CD8-positive, alpha-beta memory T cell (primary cell): Measurements from ENCODE around the gene DENND1C. TPM values are rescaled to one million over a fixed set of nuclear protein-coding genes. Genes with fewer than 3 reads are reported as not detected.

Source experiments
- CTCF ChIA-PET: fragments of 350-600 bp; sonication (Branson Sonifier 250); formaldehyde crosslinking; loops from one replicate; lab custom pipeline; 2021; ENCODE audit warnings: antibody characterized with exemption; lab: Charles Lee
- POLR2A ChIA-PET: fragments of 350-600 bp; sonication (Branson Sonifier 250); formaldehyde crosslinking; loops from one replicate; lab custom pipeline; 2021; ENCODE audit warnings: antibody characterized with exemption; lab: Charles Lee
- DNase-seq, 5 donors: peaks; one replicate each; pipeline versions ENCODE4 v3.0.0 to v3.0.0-alpha.2; 2020 to 2022; ENCODE audit warnings: mixed read lengths in 1 of 5
- H3K27ac ChIP-seq: one replicate; pipeline ENCODE4 v1.7.0; 2013; ENCODE audit warnings: low read depth, mild to moderate bottlenecking, low read length, moderate library complexity
- H3K27me3 ChIP-seq: 2 replicates; pipeline ENCODE4 v1.7.0; 2013; ENCODE audit warnings: low read length, mild to moderate bottlenecking; ENCODE audit not compliant: insufficient read depth, poor library complexity, severe bottlenecking
- H3K36me3 ChIP-seq: 2 replicates; pipeline ENCODE4 v1.7.0; 2013; ENCODE audit warnings: mild to moderate bottlenecking, low read length, moderate library complexity; ENCODE audit not compliant: insufficient read depth
- H3K4me1 ChIP-seq: 2 replicates; pipeline ENCODE4 v1.7.0; 2013; ENCODE audit warnings: mild to moderate bottlenecking, low read length, moderate library complexity; ENCODE audit not compliant: insufficient read depth
- H3K4me3 ChIP-seq: 2 replicates; pipeline ENCODE4 v1.7.0; 2013; ENCODE audit warnings: mild to moderate bottlenecking, low read length
- H3K9me3 ChIP-seq: 2 replicates; pipeline ENCODE4 v1.7.0; 2013; ENCODE audit warnings: mild to moderate bottlenecking, low read length
- H3K27ac Mint-ChIP-seq, 8 donors: one replicate each; pipeline ENCODE4 v1.8.0; 2020 to 2021; ENCODE audit warnings: mixed read lengths in 8 of 8, mild to moderate bottlenecking in 6 of 8, inconsistent platforms in 3 of 8, moderate library complexity in 3 of 8
- H3K27me3 Mint-ChIP-seq, 2 donors: one replicate each; pipeline ENCODE4 v1.8.0; 2020 to 2021; ENCODE audit warnings: mixed read lengths in 2 of 2, mild to moderate bottlenecking in 1 of 2, moderate library complexity in 1 of 2
- H3K36me3 Mint-ChIP-seq, 3 donors: one replicate each; pipeline ENCODE4 v1.8.0; 2020 to 2021; ENCODE audit warnings: mixed read lengths in 3 of 3, inconsistent platforms in 1 of 3, mild to moderate bottlenecking in 1 of 3
- H3K4me1 Mint-ChIP-seq, 3 donors: one replicate each; pipeline ENCODE4 v1.8.0; 2020 to 2021; ENCODE audit warnings: mixed read lengths in 3 of 3, inconsistent platforms in 1 of 3, mild to moderate bottlenecking in 1 of 3
- H3K4me3 Mint-ChIP-seq, 7 donors: one replicate each; pipeline ENCODE4 v1.8.0; 2020 to 2021; ENCODE audit warnings: mixed read lengths in 7 of 7, mild to moderate bottlenecking in 6 of 7, moderate library complexity in 4 of 7, inconsistent platforms in 2 of 7
- H3K9me3 Mint-ChIP-seq, 5 donors: one replicate each; pipeline ENCODE4 v1.8.0; 2020 to 2022; ENCODE audit warnings: mixed read lengths in 5 of 5, mild to moderate bottlenecking in 3 of 5, moderate library complexity in 2 of 5, inconsistent platforms in 1 of 5
- polyA plus RNA-seq: library from polyadenylated mRNA; unstranded; fragments of 300-500 nt; fragmentation: Illumina TruSeq; gene quantifications from one replicate; pipeline ENCODE4 v1.2.3, GENCODE V29; 2021
- total RNA-seq, 2 experiments: library from RNA; stranded (reverse); gene quantifications; one replicate each; pipeline ENCODE4 v1.2.3, GENCODE V29; 2021

The DENND1C gene
- total and polyA plus RNA-seq, 3 experiments from 2014 or later = 51.9 to 93.2 (median 55.1) TPM

DNA sequence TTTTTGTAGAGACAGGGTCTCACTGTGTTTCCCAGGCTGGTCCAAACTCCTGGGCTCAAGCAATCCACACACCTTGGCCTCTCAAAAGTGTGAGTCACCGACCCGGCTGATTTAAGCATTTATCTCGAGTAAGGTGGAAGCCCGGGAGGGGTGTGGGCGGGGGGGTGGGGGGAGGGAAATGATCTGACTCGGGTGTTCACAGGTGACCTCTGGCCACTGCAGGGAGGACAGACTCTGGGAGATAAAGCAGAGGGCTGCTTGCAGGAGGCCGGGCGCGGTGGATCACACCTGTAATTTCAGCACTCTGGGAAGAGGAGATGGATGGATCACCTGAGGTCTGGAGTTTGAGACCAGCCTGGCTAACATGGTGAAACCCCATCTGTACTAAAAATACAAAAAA, 7.9 kb downstream of the DENND1C start:
- no peak for DNase-seq
- Mint-ChIP-seq H3K9me3 (no peaks in the 10 kb centered on the region), H3K4me3 (no peak overlapping the region), H3K27ac (no peak overlapping the region), H3K27me3 (no peaks in the 10 kb centered on the region), H3K4me1 (no peaks in the 10 kb centered on the region), H3K36me3 (peaks cover 0 to 60% (median 0%) of the 10 kb centered on the region in 3 donors)
- Histone ChIP-seq H3K9me3 (no peaks in the 10 kb centered on the region), H3K27me3 (no peaks in the 10 kb centered on the region), H3K4me1 (peaks cover 3% of the 10 kb centered on the region), H3K36me3 (peaks cover 25% of the 10 kb centered on the region), H3K27ac (no peak overlapping the region), H3K4me3 (no peak overlapping the region)
- CTCF ChIA-PET = interaction anchor here (0.6 kb wide), 1 partner anchor 112 kb away, joined by 3 read pairs; the partner anchor contains the start of gene CLPP
- POLR2A ChIA-PET = no interaction called here

DNA sequence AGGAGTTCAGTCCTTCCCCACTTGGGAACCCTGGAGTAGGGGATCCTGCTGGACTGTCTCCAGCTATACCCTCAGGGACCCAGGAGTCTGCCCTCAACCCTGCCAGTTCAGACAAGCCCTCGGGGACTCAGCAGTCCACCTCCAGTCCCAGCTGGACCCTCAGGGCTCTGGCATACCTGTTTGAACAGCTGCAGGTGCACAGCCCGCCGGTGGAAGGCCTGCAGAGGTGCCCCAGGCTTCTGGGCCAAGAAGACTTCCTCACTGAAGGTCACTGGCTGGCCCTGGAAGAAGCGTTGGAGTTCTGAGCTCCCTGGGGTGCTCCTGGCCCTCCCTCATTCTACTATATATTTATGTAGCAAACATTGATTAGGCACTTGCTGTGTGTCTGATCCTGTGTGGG, 8.9 kb downstream of the DENND1C start:
- no peak overlapping the region for H3K4me3 Mint-ChIP-seq
- peaks cover 0 to 68% (median 0%) of the 10 kb centered on the region in 3 donors for H3K36me3 Mint-ChIP-seq
- H3K4me1 Mint-ChIP-seq = no peaks in the 10 kb centered on the region
- H3K27ac ChIP-seq = no peak overlapping the region
- H3K27me3 Mint-ChIP-seq = no peaks in the 10 kb centered on the region
- H3K9me3 ChIP-seq = no peaks in the 10 kb centered on the region
- no peaks in the 10 kb centered on the region for H3K4me1 ChIP-seq
- POLR2A ChIA-PET = no interaction called here
- no peak for DNase-seq
- no peaks in the 10 kb centered on the region for H3K27me3 ChIP-seq
- CTCF ChIA-PET = interaction anchor here (0.6 to 1.7 kb wide), 3 partner anchors 9 to 111 kb away, joined by 3 to 5 read pairs (median 3); partner anchors contain the start of genes CLPP and DENND1C
- H3K4me3 ChIP-seq = no peak overlapping the region
- peak overlapping the region in 1 of 8 donors; percentile 15 for H3K27ac Mint-ChIP-seq
- no peaks in the 10 kb centered on the region for H3K9me3 Mint-ChIP-seq
- peaks cover 25% of the 10 kb centered on the region for H3K36me3 ChIP-seq

DNA sequence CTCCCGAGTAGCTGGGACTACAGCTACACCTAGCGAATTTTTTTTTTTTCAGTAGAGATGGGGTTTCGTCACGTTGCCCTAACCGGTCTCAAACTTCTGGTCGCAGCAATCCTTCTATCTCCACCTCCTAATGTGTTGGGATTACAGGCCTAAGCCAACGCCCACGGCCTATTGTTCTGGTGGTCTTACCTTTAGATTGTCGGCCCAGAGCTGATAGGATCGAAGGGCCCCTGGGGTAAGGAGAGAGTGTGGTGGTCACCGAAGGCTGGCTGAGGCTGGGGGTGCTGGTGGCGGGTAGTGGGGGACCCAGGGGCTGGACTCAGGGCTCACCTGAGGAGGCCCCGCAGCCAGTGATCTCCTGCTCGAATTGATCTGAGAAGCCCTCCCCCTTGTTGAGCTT, 10.5 kb downstream of the DENND1C start:
- DNase-seq = no peak
- H3K27ac ChIP-seq = no peak overlapping the region
- peaks cover 15% of the 10 kb centered on the region for H3K36me3 ChIP-seq
- H3K27me3 ChIP-seq = no peaks in the 10 kb centered on the region
- H3K4me3 Mint-ChIP-seq = no peak overlapping the region
- no peaks in the 10 kb centered on the region for H3K9me3 ChIP-seq
- H3K9me3 Mint-ChIP-seq = no peaks in the 10 kb centered on the region
- H3K36me3 Mint-ChIP-seq = peaks cover 0 to 71% (median 0%) of the 10 kb centered on the region in 3 donors
- H3K27ac Mint-ChIP-seq = peak overlapping the region in 1 of 8 donors; percentile 38
- no peaks in the 10 kb centered on the region for H3K4me1 ChIP-seq
- ChIA-PET POLR2A (interaction anchor here (0.6 to 1.2 kb wide), 2 partner anchors 10 to 23 kb away, joined by 4 read pairs; partner anchors contain the start of gene DENND1C), CTCF (interaction anchor here (0.6 to 1.4 kb wide), 2 partner anchors 10 to 46 kb away, joined by 3 read pairs; no protein-coding TSS in a partner anchor)
- H3K4me3 ChIP-seq = no peak overlapping the region
- H3K27me3 Mint-ChIP-seq = no peaks in the 10 kb centered on the region
- H3K4me1 Mint-ChIP-seq = no peaks in the 10 kb centered on the region

DNA sequence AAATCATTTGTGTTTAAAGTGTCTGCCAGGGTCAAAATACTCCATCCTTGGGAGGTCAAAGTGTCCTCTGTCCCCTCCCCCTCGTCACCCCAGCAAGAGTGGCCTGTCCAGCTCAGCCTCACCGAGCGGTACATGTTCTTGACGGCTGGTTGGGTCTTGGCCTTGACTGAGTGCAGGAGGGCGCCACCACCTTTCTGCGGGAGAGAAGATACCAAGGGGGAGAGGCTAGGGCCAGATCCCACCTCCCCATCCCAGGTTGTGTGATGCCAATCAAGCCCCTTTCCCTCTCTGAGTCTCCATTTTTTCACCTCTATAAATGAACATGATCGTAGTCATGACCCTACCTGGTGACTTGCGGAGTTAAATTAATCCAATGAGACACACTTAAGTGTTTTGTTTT, 11.4 kb downstream of the DENND1C start:
- CTCF ChIA-PET = interaction anchor here (1.2 to 1.4 kb wide), 2 partner anchors 11 to 47 kb away, joined by 3 to 4 read pairs; partner anchors contain the start of gene DENND1C

DNA sequence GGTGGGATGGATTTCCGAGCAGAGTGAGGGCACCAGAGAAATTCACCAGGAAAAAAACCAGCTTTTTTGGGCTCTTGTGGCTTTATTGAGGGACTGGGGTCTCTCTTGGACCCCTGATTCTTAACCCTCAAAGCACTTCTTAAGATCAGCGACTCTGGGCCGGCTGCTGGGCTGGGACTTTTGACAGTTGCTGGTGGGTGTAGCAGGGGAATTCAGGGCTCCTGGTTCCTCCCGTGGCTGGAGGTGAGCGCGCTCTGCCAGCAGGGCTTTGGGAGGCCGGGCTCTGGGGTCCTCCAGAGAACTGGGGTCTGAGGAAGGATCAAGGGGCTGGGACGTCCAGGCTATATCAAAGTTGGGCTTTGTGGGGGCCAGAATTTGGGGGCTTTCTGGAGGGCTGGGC, 14.2 kb downstream of the DENND1C start:
- no peak for DNase-seq
- peaks cover 0 to 44% (median 0%) of the 10 kb centered on the region in 3 donors for H3K36me3 Mint-ChIP-seq
- H3K4me1 Mint-ChIP-seq = peaks cover 5 to 17% (median 8%) of the 10 kb centered on the region in 3 donors
- no peaks in the 10 kb centered on the region for H3K27me3 Mint-ChIP-seq
- POLR2A ChIA-PET = no interaction called here
- no peaks in the 10 kb centered on the region for H3K36me3 ChIP-seq
- CTCF ChIA-PET = interaction anchor here (1.2 kb wide), 1 partner anchor 37 kb away, joined by 5 read pairs; no protein-coding TSS in a partner anchor
- peak overlapping the region in 4 of 8 donors; percentile 19 to 90 (median 66) for H3K27ac Mint-ChIP-seq
- no peak overlapping the region for H3K4me3 Mint-ChIP-seq
- peaks cover 12% of the 10 kb centered on the region for H3K4me1 ChIP-seq
- H3K27ac ChIP-seq = no peak overlapping the region
- H3K9me3 ChIP-seq = no peaks in the 10 kb centered on the region
- no peaks in the 10 kb centered on the region for H3K27me3 ChIP-seq
- no peaks in the 10 kb centered on the region for H3K9me3 Mint-ChIP-seq
- no peak overlapping the region for H3K4me3 ChIP-seq

More for the DNA sequence above, 11.4 kb downstream of the DENND1C start:
- DNase-seq = no peak
- Mint-ChIP-seq H3K9me3 (no peaks in the 10 kb centered on the region), H3K36me3 (peaks cover 0 to 65% (median 0%) of the 10 kb centered on the region in 3 donors), H3K4me3 (no peak overlapping the region), H3K27me3 (no peaks in the 10 kb centered on the region), H3K27ac (peak overlapping the region in 1 of 8 donors; percentile 40), H3K4me1 (peaks cover 0 to 5% (median 1%) of the 10 kb centered on the region in 3 donors)
- no peak overlapping the region for H3K27ac ChIP-seq
- POLR2A ChIA-PET = interaction anchor here (0.6 kb wide), 1 partner anchor 23 kb away, joined by 4 read pairs; no protein-coding TSS in a partner anchor
- peaks cover 6% of the 10 kb centered on the region for H3K36me3 ChIP-seq
- H3K9me3 ChIP-seq = no peaks in the 10 kb centered on the region
- H3K27me3 ChIP-seq = no peaks in the 10 kb centered on the region
- H3K4me1 ChIP-seq = no peaks in the 10 kb centered on the region
- no peak overlapping the region for H3K4me3 ChIP-seq

DNA sequence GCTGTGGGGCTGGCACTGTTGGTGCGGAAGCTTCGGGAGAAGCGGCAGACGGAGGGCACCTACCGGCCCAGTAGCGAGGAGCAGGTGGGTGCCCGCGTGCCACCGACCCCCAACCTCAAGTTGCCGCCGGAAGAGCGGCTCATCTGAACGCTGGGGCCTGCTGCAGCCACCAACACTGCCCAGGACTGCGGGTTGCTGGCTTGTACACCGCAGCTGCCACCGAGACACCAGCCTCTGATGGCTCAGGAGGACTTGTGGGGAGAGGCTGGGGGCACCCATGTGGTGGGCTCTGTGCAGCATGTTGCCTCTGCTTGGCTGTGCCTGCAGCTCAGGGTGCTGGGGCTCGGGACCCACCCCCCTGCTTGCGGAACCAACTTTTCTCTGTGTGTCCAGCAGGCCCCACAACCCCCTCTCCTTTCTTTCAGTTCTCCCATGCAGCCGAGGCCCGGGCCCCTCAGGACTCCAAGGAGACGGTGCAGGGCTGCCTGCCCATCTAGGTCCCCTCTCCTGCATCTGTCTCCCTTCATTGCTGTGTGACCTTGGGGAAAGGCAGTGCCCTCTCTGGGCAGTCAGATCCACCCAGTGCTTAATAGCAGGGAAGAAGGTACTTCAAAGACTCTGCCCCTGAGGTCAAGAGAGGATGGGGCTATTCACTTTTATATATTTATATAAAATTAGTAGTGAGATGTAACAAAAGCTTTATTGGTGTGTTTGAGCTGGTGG, 14.9 kb downstream of the DENND1C start:
- no peaks in the 10 kb centered on the region for H3K27me3 Mint-ChIP-seq
- H3K4me1 ChIP-seq = peaks cover 12% of the 10 kb centered on the region
- no peak overlapping the region for H3K27ac ChIP-seq
- no peaks in the 10 kb centered on the region for H3K9me3 Mint-ChIP-seq
- H3K36me3 ChIP-seq = no peaks in the 10 kb centered on the region
- peak overlapping the region in 2 of 8 donors; percentile 66 to 90 for H3K27ac Mint-ChIP-seq
- peaks cover 8 to 17% (median 10%) of the 10 kb centered on the region in 3 donors for H3K4me1 Mint-ChIP-seq
- H3K27me3 ChIP-seq = no peaks in the 10 kb centered on the region
- no peaks in the 10 kb centered on the region for H3K9me3 ChIP-seq
- POLR2A ChIA-PET = no interaction called here
- peaks cover 0 to 42% (median 0%) of the 10 kb centered on the region in 3 donors for H3K36me3 Mint-ChIP-seq
- DNase-seq = no peak
- no peak overlapping the region for H3K4me3 Mint-ChIP-seq
- CTCF ChIA-PET = no interaction called here
- no peak overlapping the region for H3K4me3 ChIP-seq

DNA sequence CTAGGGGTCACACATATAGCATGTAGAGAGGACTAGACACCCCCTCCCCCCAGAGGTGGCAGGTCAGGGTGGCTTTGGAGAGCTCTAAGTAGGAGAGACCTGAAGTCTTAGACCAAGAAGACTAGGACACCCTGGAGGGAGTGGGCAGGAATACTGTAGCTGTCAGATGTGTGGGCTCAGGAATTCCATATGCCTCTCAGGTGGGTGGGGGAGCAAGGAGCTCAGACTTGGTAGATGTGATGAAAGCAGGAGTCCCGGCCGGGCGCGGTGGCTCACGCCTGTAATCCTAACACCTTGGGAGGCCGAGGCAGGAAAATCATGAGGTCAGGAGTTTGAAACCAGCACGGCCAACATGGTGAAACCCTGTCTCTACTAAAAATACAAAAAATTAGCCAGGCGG, 15.9 kb downstream of the DENND1C start:
- H3K4me3 ChIP-seq = no peak overlapping the region
- H3K27me3 Mint-ChIP-seq = no peaks in the 10 kb centered on the region
- no peak overlapping the region for H3K27ac ChIP-seq
- H3K4me3 Mint-ChIP-seq = peak overlapping the region in 1 of 7 donors; percentile 11
- H3K9me3 ChIP-seq = no peaks in the 10 kb centered on the region
- H3K4me1 ChIP-seq = peaks cover 12% of the 10 kb centered on the region
- CTCF ChIA-PET = no interaction called here
- peaks cover 8 to 18% (median 11%) of the 10 kb centered on the region in 3 donors for H3K4me1 Mint-ChIP-seq
- POLR2A ChIA-PET = no interaction called here
- no peaks in the 10 kb centered on the region for H3K27me3 ChIP-seq
- H3K36me3 Mint-ChIP-seq = peaks cover 0 to 34% (median 0%) of the 10 kb centered on the region in 3 donors
- no peaks in the 10 kb centered on the region for H3K36me3 ChIP-seq
- no peak for DNase-seq
- H3K27ac Mint-ChIP-seq = peak overlapping the region in 2 of 8 donors; percentile 42 to 56
- H3K9me3 Mint-ChIP-seq = no peaks in the 10 kb centered on the region

DNA sequence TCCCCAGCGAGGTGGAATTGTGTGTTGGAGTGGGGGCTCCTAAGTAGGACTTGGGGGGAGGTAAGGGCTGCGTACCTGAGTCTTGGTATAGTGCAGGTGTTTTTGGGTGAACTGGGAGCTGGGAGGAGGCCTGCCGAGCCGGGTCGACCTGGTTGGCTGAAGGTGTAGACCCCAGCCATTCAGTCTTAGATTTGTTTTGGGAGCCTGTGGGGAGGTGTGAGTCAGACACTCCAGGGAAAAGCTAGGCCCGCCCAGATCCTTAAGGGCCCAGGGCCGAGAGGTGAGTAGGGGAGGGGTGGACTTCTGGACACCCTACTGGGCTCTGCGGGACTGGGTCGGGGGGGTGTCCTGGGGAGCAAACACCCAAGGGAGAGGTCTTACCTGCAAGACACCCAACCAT, 16.6 kb downstream of the DENND1C start:
- H3K4me3 Mint-ChIP-seq = peak overlapping the region in 6 of 7 donors; percentile 11 to 50 (median 35)
- Histone ChIP-seq H3K9me3 (no peaks in the 10 kb centered on the region), H3K4me1 (peaks cover 12% of the 10 kb centered on the region), H3K27ac (no peak overlapping the region), H3K4me3 (no peak overlapping the region), H3K27me3 (no peaks in the 10 kb centered on the region), H3K36me3 (no peaks in the 10 kb centered on the region)
- H3K27me3 Mint-ChIP-seq = no peaks in the 10 kb centered on the region
- peaks cover 0 to 32% (median under 1%) of the 10 kb centered on the region in 3 donors for H3K36me3 Mint-ChIP-seq
- H3K9me3 Mint-ChIP-seq = no peaks in the 10 kb centered on the region
- DNase-seq = no peak
- H3K27ac Mint-ChIP-seq = peak overlapping the region in 4 of 8 donors; percentile 42 to 91 (median 58)
- H3K4me1 Mint-ChIP-seq = peaks cover 12 to 23% (median 17%) of the 10 kb centered on the region in 3 donors
- ChIA-PET CTCF (no interaction called here), POLR2A (no interaction called here)
